HG02798 (cell line): ENCODE results near the gene LRMDA.

Experiments
- ATAC-seq: cut with Tn5 transposase; IDR thresholded peaks from one replicate; pipeline ENCODE4 v1.9.1; 2021; ENCODE audit warnings: mild to moderate bottlenecking; ENCODE audit not compliant: unreplicated experiment, poor library complexity

LRMDA gene

DNA sequence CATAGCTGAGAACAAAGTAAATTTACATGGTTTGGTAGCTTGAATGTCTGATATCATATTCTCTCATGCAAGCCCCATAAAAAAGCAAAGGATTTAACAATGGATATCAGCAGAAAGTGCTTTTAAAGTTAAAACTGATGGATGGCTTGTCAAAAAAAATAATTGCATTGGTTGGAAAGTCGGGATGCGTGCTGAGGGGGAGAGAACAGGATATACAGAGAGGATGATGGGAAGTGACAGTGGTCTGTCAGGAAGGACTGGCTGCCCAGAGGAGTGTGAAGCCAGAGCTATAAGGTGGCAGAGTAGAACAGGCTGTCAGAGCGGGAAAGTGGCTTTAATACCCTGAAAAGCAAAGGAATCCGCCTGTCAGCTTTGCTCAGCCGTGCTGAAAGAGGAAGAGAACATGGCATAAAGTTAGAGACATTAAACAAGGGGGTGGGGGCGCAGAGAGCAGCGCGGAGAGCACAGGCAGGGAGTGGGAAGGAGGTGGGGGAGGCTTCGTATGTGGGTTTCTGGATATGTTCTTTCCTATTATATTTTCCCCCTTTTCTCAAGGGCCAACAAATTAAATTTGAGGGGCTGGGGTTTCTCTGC lies 493.0 kb downstream of the LRMDA start:
- ATAC-seq: no peak

GRCh38 chr10:75925999-75926398 lies 494.6 kb downstream of the LRMDA start:
- ATAC-seq: no peak

- ATAC-seq: no peak
These were observed 495.3 kb downstream of the LRMDA start for GRCh38 chr10:75926763-75927162.

GRCh38 chr10:75928231-75928630 lies 496.8 kb downstream of the LRMDA start:
- no peak for ATAC-seq

DNA sequence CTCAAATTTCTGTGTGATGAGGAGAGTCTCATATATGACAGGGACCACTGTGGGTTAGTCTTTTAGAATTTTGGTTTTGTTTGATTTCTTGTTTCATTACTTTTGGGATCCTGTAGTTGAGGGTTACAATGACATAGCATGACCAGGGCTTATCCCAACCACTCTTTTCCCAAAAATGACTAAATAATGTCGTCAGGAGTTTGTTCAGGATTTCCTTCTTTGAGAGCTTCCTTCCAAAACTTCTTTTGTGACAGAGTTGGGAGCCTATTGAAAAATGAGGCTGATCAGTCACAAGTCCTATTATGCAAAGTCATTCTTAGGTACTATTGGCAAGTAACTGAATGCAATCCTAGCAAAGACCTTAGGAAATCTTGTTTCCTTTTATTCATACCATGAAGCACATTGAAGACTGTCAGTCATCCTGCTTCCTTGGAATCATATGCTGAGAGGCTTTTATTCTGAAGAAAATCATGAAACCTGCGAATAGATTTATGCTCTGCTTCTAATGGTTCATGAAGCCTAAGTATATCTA lies 498.3 kb downstream of the LRMDA start:
- no peak for ATAC-seq

GRCh38 chr10:75932921-75933320 lies 501.5 kb downstream of the LRMDA start:
- ATAC-seq: peak; percentile 55

- no peak for ATAC-seq
These were observed 503.8 kb downstream of the LRMDA start for GRCh38 chr10:75935240-75935639.

- no peak for ATAC-seq
These were observed 504.4 kb downstream of the LRMDA start for GRCh38 chr10:75935650-75936400.

GRCh38 chr10:75936841-75937240 lies 505.4 kb downstream of the LRMDA start:
- no peak for ATAC-seq

DNA sequence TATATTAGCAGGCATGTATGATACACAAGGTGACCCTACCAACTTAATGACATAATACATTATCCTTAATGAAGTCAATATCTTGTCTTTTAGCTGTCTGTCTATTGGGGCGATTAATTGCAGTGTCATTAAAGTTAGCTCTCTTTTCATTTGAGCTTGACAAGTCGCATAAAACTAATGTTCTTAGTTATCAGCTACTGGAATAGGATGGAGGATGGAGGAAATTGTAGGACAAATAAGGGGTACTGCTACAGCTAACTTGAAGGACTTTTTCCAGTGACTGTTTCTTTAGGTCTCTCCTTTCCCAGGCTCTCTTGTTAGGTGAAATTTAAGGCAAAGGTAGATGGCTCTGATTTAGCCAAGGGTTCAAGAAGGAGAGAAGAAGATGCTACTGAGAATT lies 506.4 kb downstream of the LRMDA start:
- ATAC-seq: no peak

GRCh38 chr10:75938380-75939122 lies 507.1 kb downstream of the LRMDA start:
- ATAC-seq: no peak

DNA sequence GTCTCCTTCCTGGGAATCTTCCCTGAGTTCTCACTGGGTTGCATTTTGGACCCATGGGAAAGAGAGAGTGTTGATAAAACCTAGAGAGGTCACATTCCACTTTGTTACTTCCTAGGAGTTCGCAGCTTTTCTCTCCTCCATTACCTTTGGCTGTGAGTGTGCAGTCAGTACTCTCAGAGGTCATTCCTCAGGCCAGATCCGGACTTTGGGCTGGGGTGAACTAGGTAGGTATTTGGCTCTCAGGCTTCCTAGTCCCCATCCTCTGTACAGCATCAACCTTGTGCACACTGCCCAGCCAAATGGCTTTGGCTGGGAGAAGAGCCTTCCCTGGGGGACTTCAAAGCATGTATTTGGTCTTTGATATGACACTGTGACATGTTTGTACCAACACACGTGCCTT lies 508.1 kb downstream of the LRMDA start:
- ATAC-seq: no peak

- no peak for ATAC-seq
These were observed 509.3 kb downstream of the LRMDA start for GRCh38 chr10:75940742-75941141.

GRCh38 chr10:75941223-75941801 lies 509.9 kb downstream of the LRMDA start:
- ATAC-seq: no peak

- ATAC-seq: no peak
These were observed 512.6 kb downstream of the LRMDA start for GRCh38 chr10:75944061-75944460.

DNA sequence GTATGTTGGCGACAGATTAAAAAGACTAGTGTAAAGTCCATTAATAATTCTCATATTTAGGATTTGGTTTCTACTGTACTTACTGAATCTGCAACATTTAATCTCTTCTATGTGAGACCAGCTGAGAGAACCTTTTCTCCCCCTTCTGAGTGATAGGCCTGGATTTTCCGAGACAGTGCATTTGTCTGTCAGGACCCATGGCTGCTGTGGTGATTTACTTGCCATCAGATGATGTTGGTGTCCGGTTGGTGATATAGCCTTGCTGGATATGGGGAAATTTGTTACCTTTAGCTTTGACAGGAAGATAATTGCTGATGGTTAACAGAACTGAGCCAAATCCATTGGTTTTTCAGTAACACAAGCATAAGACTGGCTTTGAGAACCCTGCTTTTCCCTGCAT lies 517.2 kb downstream of the LRMDA start:
- no peak for ATAC-seq

DNA sequence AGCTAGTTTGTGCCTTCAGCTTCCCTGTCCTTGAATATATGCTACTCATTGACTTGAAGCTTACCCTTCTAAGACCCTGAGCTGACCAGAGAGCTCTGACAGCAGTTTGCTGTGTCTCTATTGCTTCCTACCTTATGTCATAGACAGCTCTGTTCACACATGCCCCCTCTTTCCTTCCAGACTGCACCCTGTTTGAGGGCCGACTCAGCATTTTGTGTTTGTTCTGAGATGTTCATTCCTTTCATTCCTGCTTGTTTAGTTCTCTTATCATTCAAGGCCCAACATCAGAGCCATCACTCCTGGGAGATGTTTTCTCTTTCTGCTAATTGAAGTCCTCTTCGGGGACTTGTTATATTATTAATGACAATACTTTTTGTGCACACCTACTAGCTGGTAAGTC lies 518.9 kb downstream of the LRMDA start:
- no peak for ATAC-seq

GRCh38 chr10:75950997-75951589 lies 519.7 kb downstream of the LRMDA start:
- no peak for ATAC-seq

DNA sequence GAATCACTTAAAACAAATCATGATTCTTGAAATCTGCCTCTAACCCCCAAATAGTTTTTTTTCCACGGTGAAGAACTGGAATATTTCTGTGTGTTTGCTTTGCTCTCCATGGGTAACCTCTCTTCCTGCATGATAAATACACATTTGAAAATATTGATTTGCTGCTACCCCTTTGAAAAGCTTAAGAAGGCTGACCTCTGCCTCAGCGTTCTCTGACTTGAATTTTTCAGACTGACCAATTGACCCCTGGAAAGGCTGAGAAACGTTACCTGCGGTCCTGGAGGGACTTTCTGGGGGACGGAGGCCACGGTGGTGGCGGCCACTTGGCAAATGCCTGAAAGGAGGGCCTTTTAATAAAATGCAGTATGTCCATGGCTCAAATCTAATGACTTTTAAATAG lies 520.2 kb downstream of the LRMDA start:
- ATAC-seq: no peak

- no peak for ATAC-seq
These were observed 520.7 kb downstream of the LRMDA start for GRCh38 chr10:75952093-75952492.
